ENCODE measurements around the gene PSMB2.

The PSMB2 gene

GRCh38 chr1:35597870-35598269, 43.5 kb downstream of the PSMB2 start:
- Histone ChIP-seq H3K4me3 (replicated peaks; ENCODE audit: insufficient read depth, low read length) (no peak overlapping the region), H3K27ac (replicated peaks) (no peak overlapping the region), H3K27me3 (ENCODE audit: insufficient read depth, poor library complexity, severe bottlenecking) (no peaks in the 10 kb centered on the region)
- TF ChIP-seq SPI1 (IDR thresholded peaks at IDR 0.05; ENCODE audit: borderline replicate concordance, low read depth) (no peak), GABPA (IDR thresholded peaks at IDR 0.05; ENCODE audit: low read depth) (no peak), REST (IDR thresholded peaks at IDR 0.05; ENCODE audit: insufficient replicate concordance, low read depth) (no peak), CTCF (IDR thresholded peaks at IDR 0.05; ENCODE audit: insufficient read depth, low read length) (no peak), POLR2AphosphoS5 (IDR thresholded peaks at IDR 0.05; ENCODE audit: low read depth) (no peak)
- no peak for DNase-seq (ENCODE audit: low read depth in 1 of 2, low spot score in 1 of 2)

GRCh38 chr1:35595684-35596083, 45.6 kb downstream of the PSMB2 start:
- no peaks in the 10 kb centered on the region for H3K27me3 ChIP-seq (ENCODE audit: insufficient read depth, poor library complexity, severe bottlenecking)
- no peak overlapping the region for H3K27ac ChIP-seq (replicated peaks)
- TF ChIP-seq REST (IDR thresholded peaks at IDR 0.05; ENCODE audit: insufficient replicate concordance, low read depth) (no peak), SPI1 (IDR thresholded peaks at IDR 0.05; ENCODE audit: borderline replicate concordance, low read depth) (no peak), GABPA (IDR thresholded peaks at IDR 0.05; ENCODE audit: low read depth) (no peak), POLR2AphosphoS5 (IDR thresholded peaks at IDR 0.05; ENCODE audit: low read depth) (no peak), CTCF (IDR thresholded peaks at IDR 0.05; ENCODE audit: insufficient read depth, low read length) (no peak)
- H3K4me3 ChIP-seq (replicated peaks; ENCODE audit: insufficient read depth, low read length) = no peak overlapping the region
- DNase-seq (ENCODE audit: low read depth in 1 of 2, low spot score in 1 of 2) = no peak

- Histone ChIP-seq H3K27ac (replicated peaks) (no peak overlapping the region), H3K27me3 (ENCODE audit: insufficient read depth, poor library complexity, severe bottlenecking) (no peaks in the 10 kb centered on the region), H3K4me3 (replicated peaks; ENCODE audit: insufficient read depth, low read length) (no peak overlapping the region)
- TF ChIP-seq REST (IDR thresholded peaks at IDR 0.05; ENCODE audit: insufficient replicate concordance, low read depth) (no peak), POLR2AphosphoS5 (IDR thresholded peaks at IDR 0.05; ENCODE audit: low read depth) (no peak), CTCF (IDR thresholded peaks at IDR 0.05; ENCODE audit: insufficient read depth, low read length) (no peak), SPI1 (IDR thresholded peaks at IDR 0.05; ENCODE audit: borderline replicate concordance, low read depth) (no peak), GABPA (IDR thresholded peaks at IDR 0.05; ENCODE audit: low read depth) (no peak)
- DNase-seq (ENCODE audit: low read depth in 1 of 2, low spot score in 1 of 2) = no peak
Observed at GRCh38 chr1:35594005-35594760, 47.1 kb downstream of the PSMB2 start.

All from HL-60 (cell line).